HepG2 (cell line): Measurements from ENCODE around the gene EWSR1. TPM values are rescaled to one million over a fixed set of nuclear protein-coding genes. Genes with fewer than 3 reads are reported as not detected.

ENCODE experiments used
- MAF1 ChIP-seq: sonication (generic); formaldehyde crosslinking; IDR thresholded peaks from 2 replicates; pipeline ENCODE4 v1.5.0; 2020; ENCODE audit warnings: missing genetic modification reagents, borderline replicate concordance
- POLR2A ChIP-seq, 2 experiments: IDR thresholded peaks; 2 replicates each; pipeline ENCODE4 v1.6.1; 2011; ENCODE audit warnings: low read depth in 2 of 2, low read length in 2 of 2, mild to moderate bottlenecking in 1 of 2, moderate library complexity in 1 of 2; ENCODE audit not compliant: insufficient read depth in 1 of 2
- TEAD3 ChIP-seq: optimal IDR thresholded peaks from 2 replicates; pipeline ENCODE3; 2016; ENCODE audit warnings: borderline replicate concordance
- ZBTB1 ChIP-seq: sonication (generic); formaldehyde crosslinking; IDR thresholded peaks from 2 replicates; pipeline ENCODE4 v1.4.0; 2020; ENCODE audit warnings: missing genetic modification reagents, borderline replicate concordance
- ZFP37 ChIP-seq: sonication (generic); formaldehyde crosslinking; IDR thresholded peaks from 2 replicates; pipeline ENCODE4 v1.4.0; 2020; ENCODE audit warnings: missing genetic modification reagents, borderline replicate concordance
- ZNF180 ChIP-seq: sonication (generic); formaldehyde crosslinking; IDR thresholded peaks from 2 replicates; pipeline ENCODE4 v1.4.0; 2020; ENCODE audit warnings: low read depth, missing genetic modification reagents, borderline replicate concordance
- ZNF24 ChIP-seq: fragments of 450-650 bp; IDR thresholded peaks from 2 replicates; pipeline ENCODE4 v1.6.1; 2017; ENCODE audit warnings: antibody characterized with exemption, mild to moderate bottlenecking
- ZNF282 ChIP-seq: fragments of 450-650 bp; IDR thresholded peaks from 2 replicates; pipeline ENCODE4 v1.6.1; 2018; ENCODE audit not compliant: partially characterized antibody
- ZNF460 ChIP-seq: sonication (generic); formaldehyde crosslinking; IDR thresholded peaks from 2 replicates; pipeline ENCODE4 v1.5.1; 2020; ENCODE audit warnings: missing genetic modification reagents, mild to moderate bottlenecking, borderline replicate concordance
- ZNF562 ChIP-seq: sonication (generic); formaldehyde crosslinking; IDR thresholded peaks from 2 replicates; pipeline ENCODE4 v1.8.0; 2022; ENCODE audit warnings: missing genetic modification reagents, borderline replicate concordance
- ZNF570 ChIP-seq: sonication (generic); formaldehyde crosslinking; IDR thresholded peaks from 2 replicates; pipeline ENCODE4 v1.4.0; 2020; ENCODE audit warnings: mild to moderate bottlenecking, missing genetic modification reagents, borderline replicate concordance
- ZNF652 ChIP-seq: IDR thresholded peaks from 2 replicates; pipeline ENCODE4 v1.6.1; 2016; ENCODE audit warnings: low read depth, borderline replicate concordance
- ZNF768 ChIP-seq: sonication (generic); formaldehyde crosslinking; IDR thresholded peaks from 2 replicates; pipeline ENCODE4 v1.4.0; 2020; ENCODE audit warnings: missing genetic modification reagents
- polyA plus RNA-seq, 8 experiments: library from polyadenylated mRNA; depleted of rRNA in 3 of 8; stranded (reverse) in 7 of 8; unstranded in 1 of 8; fragments of >200 nt; fragmentation: Illumina TruSeq in 4 of 8; extraction: Trizol in 4 of 8; gene quantifications; 2 replicates each; pipeline versions ENCODE4 v1.2.1 to v1.2.3, GENCODE V29; 2011 to 2016; ENCODE audit warnings: low read depth in 4 of 8, missing spikeins in 1 of 8, mixed read lengths in 1 of 8; ENCODE audit not compliant: insufficient read depth in 1 of 8
- total RNA-seq, 5 experiments: library from RNA; depleted of rRNA; stranded (reverse); fragments of >200 nt; fragmentation: Illumina TruSeq; extraction: Trizol; gene quantifications; 2 replicates each; pipeline ENCODE4 v1.2.3, GENCODE V29; 2016; ENCODE audit warnings: low read depth in 1 of 5
- TF ChIP-seq, protein P1 (sequence below): sonication (generic); formaldehyde crosslinking; IDR thresholded peaks from 2 replicates; pipeline ENCODE4 v1.4.0; 2020; ENCODE audit warnings: mild to moderate bottlenecking, missing genetic modification reagents
- TF ChIP-seq, protein P2 (sequence below): sonication (generic); formaldehyde crosslinking; IDR thresholded peaks from 2 replicates; pipeline ENCODE4 v1.5.1; 2020; ENCODE audit warnings: mild to moderate bottlenecking, missing genetic modification reagents, borderline replicate concordance
- TF ChIP-seq, protein P3 (sequence below): IDR thresholded peaks from 2 replicates; pipeline ENCODE4 v1.6.1; 2016; ENCODE audit warnings: missing biosample characterization, missing genetic modification reagents, low read depth
- TF ChIP-seq, protein P4 (sequence below): sonication (generic); formaldehyde crosslinking; IDR thresholded peaks from 2 replicates; pipeline ENCODE4 v1.4.0; 2020; ENCODE audit warnings: mild to moderate bottlenecking, low read depth, missing genetic modification reagents

EWSR1 gene
- total and polyA plus RNA-seq, 2 of the 13 experiments (the other 11 are each of a cell fraction or from before 2014, with no cell fraction given): 211 to 326 TPM

DNA sequence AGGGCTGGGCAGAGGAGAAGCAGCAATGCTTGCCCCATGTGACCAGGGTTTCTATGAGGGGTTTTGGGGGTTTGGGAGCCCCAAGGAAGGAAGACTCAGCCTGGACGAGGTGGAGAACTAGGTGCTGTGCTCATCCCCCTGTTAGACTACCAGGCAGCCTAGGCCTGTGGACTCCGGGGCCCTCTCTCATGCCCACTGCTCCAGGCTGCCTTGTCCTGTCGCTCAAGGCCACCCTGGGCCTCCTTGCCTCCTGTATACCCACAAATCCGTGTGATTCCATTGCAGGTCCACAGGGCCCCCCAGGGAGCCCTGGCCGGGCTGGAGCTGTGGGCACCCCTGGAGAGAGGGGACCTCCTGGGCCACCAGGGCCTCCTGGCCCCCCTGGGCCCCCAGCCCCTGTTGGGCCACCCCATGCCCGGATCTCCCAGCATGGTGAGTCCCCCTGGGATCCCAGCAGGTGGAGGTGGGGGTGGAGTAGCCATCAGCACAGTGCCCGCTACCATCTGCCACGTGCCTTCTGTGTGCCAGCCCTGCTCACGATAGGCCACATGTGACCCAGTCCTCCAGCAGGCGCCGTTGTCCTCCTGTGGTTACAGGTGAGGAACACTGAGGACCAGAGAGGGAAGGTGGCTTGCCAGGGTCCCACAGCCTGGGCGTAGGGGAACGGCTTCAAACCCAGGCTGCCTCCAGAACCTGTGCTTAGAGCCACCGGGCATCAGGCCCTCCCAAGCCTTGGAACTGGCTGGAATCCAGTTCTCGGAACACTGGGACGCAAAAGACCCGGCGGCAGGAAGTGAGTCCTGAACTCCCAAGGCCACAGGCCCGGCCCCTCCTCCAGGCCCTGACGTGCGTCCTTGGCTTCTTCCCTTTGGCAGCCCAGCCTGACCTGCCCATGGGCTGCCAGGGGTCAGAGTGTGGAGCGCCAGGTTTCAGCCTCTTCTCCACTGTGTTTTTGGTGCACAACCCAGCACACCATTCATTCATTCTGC, 35.8 kb upstream of the EWSR1 start (continued):
- TF ChIP-seq, protein P1, sequence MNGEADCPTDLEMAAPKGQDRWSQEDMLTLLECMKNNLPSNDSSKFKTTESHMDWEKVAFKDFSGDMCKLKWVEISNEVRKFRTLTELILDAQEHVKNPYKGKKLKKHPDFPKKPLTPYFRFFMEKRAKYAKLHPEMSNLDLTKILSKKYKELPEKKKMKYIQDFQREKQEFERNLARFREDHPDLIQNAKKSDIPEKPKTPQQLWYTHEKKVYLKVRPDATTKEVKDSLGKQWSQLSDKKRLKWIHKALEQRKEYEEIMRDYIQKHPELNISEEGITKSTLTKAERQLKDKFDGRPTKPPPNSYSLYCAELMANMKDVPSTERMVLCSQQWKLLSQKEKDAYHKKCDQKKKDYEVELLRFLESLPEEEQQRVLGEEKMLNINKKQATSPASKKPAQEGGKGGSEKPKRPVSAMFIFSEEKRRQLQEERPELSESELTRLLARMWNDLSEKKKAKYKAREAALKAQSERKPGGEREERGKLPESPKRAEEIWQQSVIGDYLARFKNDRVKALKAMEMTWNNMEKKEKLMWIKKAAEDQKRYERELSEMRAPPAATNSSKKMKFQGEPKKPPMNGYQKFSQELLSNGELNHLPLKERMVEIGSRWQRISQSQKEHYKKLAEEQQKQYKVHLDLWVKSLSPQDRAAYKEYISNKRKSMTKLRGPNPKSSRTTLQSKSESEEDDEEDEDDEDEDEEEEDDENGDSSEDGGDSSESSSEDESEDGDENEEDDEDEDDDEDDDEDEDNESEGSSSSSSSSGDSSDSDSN (CRISPR knock-in tag): peak; percentile 30; the same call in 1 of the 2 replicates
- TF ChIP-seq, protein P2, sequence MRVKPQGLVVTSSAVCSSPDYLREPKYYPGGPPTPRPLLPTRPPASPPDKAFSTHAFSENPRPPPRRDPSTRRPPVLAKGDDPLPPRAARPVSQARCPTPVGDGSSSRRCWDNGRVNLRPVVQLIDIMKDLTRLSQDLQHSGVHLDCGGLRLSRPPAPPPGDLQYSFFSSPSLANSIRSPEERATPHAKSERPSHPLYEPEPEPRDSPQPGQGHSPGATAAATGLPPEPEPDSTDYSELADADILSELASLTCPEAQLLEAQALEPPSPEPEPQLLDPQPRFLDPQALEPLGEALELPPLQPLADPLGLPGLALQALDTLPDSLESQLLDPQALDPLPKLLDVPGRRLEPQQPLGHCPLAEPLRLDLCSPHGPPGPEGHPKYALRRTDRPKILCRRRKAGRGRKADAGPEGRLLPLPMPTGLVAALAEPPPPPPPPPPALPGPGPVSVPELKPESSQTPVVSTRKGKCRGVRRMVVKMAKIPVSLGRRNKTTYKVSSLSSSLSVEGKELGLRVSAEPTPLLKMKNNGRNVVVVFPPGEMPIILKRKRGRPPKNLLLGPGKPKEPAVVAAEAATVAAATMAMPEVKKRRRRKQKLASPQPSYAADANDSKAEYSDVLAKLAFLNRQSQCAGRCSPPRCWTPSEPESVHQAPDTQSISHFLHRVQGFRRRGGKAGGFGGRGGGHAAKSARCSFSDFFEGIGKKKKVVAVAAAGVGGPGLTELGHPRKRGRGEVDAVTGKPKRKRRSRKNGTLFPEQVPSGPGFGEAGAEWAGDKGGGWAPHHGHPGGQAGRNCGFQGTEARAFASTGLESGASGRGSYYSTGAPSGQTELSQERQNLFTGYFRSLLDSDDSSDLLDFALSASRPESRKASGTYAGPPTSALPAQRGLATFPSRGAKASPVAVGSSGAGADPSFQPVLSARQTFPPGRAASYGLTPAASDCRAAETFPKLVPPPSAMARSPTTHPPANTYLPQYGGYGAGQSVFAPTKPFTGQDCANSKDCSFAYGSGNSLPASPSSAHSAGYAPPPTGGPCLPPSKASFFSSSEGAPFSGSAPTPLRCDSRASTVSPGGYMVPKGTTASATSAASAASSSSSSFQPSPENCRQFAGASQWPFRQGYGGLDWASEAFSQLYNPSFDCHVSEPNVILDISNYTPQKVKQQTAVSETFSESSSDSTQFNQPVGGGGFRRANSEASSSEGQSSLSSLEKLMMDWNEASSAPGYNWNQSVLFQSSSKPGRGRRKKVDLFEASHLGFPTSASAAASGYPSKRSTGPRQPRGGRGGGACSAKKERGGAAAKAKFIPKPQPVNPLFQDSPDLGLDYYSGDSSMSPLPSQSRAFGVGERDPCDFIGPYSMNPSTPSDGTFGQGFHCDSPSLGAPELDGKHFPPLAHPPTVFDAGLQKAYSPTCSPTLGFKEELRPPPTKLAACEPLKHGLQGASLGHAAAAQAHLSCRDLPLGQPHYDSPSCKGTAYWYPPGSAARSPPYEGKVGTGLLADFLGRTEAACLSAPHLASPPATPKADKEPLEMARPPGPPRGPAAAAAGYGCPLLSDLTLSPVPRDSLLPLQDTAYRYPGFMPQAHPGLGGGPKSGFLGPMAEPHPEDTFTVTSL (CRISPR knock-in tag): peak; percentile 28; the same call in 1 of the 2 replicates
- TF ChIP-seq ZNF282 (no peak), MAF1 (no peak), TEAD3 (peak; percentile 57), ZNF460 (CRISPR knock-in tag) (no peak), ZNF24 (0 out of 2 replicates have a peak, but pooled peaks have one; percentile 50), ZNF562 (CRISPR knock-in tag) (no peak), ZBTB1 (no peak), ZNF768 (CRISPR knock-in tag) (peak; percentile 97), ZNF180 (CRISPR knock-in tag) (no peak), POLR2A (IDR thresholded peaks at IDR 0.05; ENCODE audit: insufficient read depth in 1 of 2, low read depth in 2 of 2, low read length in 2 of 2) (no peak), ZNF652 (CRISPR knock-in tag) (no peak), ZNF570 (CRISPR knock-in tag) (no peak), ZFP37 (no peak)
- TF ChIP-seq, protein P3, sequence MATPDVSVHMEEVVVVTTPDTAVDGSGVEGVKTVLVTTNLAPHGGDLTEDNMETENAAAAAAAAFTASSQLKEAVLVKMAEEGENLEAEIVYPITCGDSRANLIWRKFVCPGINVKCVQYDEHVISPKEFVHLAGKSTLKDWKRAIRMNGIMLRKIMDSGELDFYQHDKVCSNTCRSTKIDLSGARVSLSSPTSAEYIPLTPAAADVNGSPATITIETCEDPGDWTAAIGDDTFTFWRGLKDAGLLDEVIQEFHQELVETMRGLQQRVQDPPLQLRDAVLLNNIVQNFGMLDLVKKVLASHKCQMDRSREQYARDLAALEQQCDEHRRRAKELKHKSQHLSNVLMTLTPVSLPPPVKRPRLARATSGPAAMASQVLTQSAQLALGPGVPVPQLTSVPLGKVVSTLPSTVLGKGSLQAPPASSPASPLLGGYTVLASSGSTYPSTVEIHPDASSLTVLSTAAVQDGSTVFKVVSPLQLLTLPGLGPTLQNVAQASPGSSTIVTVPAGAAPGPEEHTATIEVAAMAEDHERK (CRISPR knock-in tag): no peak
- TF ChIP-seq, protein P4, sequence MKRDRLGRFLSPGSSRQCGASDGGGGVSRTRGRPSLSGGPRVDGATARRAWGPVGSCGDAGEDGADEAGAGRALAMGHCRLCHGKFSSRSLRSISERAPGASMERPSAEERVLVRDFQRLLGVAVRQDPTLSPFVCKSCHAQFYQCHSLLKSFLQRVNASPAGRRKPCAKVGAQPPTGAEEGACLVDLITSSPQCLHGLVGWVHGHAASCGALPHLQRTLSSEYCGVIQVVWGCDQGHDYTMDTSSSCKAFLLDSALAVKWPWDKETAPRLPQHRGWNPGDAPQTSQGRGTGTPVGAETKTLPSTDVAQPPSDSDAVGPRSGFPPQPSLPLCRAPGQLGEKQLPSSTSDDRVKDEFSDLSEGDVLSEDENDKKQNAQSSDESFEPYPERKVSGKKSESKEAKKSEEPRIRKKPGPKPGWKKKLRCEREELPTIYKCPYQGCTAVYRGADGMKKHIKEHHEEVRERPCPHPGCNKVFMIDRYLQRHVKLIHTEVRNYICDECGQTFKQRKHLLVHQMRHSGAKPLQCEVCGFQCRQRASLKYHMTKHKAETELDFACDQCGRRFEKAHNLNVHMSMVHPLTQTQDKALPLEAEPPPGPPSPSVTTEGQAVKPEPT: no peak
